GM12891 (cell line): ENCODE measurements around the gene NAA80.
A peak's percentile ranks its signal among the peaks of the same experiment; 100 is the strongest.

ENCODE experiments used
- PAX5 ChIP-seq: IDR thresholded peaks from 2 replicates; pipeline ENCODE4 v1.6.1; 2011; ENCODE audit warnings: low read length, moderate library complexity, mild to moderate bottlenecking; ENCODE audit not compliant: insufficient read depth, severe bottlenecking
- POLR2A ChIP-seq: IDR thresholded peaks from 2 replicates; pipeline ENCODE4 v1.6.1; 2011; ENCODE audit warnings: low read depth, low read length, control low read depth
- POLR2AphosphoS5 ChIP-seq: IDR thresholded peaks from 2 replicates; pipeline ENCODE4 v1.6.1; 2011; ENCODE audit warnings: low read depth, low read length, control low read depth
- SPI1 ChIP-seq: IDR thresholded peaks from 2 replicates; pipeline ENCODE4 v1.6.1; 2011; ENCODE audit warnings: low read depth, low read length, control low read depth
- TAF1 ChIP-seq: IDR thresholded peaks from 2 replicates; pipeline ENCODE4 v1.6.1; 2011; ENCODE audit warnings: low read depth, low read length, control low read depth

DNA sequence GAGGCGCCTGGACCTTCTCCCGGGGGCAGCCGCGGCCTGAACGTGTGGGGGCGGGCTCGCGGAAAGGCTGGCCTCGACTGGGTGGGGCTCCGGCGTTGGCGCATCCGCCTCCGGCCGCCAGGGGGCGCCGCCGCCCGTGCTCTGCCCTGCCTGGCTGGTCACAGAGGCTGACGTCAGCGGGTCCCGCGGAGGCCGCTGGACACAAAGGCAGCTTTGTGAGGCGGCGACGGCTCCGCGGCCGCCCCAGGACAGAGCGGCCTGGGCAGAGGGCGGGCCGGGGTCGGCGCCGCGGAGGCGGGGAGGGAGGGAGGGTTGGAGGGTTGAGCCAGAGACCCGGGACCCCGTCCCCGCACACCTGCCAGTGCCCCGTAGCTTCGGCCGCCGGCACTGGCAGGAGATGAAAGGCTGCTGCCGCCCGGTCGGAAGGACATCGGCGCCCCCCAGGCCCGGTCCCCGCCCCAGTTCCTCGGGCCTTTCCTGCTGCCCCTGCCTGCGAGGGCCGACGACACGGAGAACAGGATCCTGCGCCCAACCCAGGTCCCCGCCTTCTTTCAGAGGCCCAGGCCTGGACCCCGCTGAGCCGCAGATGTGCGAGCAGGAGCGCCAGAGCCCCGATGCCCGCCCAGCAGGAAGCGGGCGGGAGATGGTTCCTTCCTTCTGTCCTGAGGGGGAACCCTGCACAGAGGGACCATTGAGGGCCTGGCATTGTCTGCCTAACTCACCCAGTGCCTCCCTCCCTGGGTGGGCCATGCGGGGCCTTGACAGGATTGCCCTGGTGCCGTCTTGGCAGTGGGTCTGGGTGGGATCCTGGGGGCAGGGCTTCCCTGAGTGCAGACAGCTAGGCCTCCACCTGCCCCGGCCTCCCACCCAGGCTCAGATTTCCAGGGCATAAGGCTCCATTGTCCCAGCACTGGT, 38.9 kb downstream of the NAA80 start:
- TF ChIP-seq POLR2A = no peak
- no peak for TF ChIP-seq TAF1
- TF ChIP-seq POLR2AphosphoS5 = no peak; the same call in 1 of the 2 replicates
- no peak for TF ChIP-seq SPI1
- TF ChIP-seq PAX5 = peak; percentile 90
